Neural progenitor cell (in vitro differentiated cells): Measurements from ENCODE around the gene NCK1. TPM values are rescaled to one million over a fixed set of nuclear protein-coding genes. Genes with fewer than 3 reads are reported as not detected.

ENCODE experiments used
- DNase-seq: peaks from one replicate; pipeline ENCODE4 v3.0.0-alpha.2; 2016; ENCODE audit warnings: low spot score
- H2AFZ ChIP-seq: fragments of 200-600 bp; sonication (generic); replicated peaks from 2 replicates; pipeline ENCODE4 v1.6.1; 2016; ENCODE audit warnings: antibody characterized with exemption
- H3F3A ChIP-seq: fragments of 200-600 bp; sonication (generic); 2 replicates; pipeline ENCODE4 v1.6.1; 2016; ENCODE audit warnings: antibody characterized with exemption, low read depth
- H3K27ac ChIP-seq: fragments of 200-600 bp; sonication (generic); 2 replicates; pipeline ENCODE4 v1.5.1; 2016; ENCODE audit warnings: mild to moderate bottlenecking
- H3K27me3 ChIP-seq: fragments of 200-600 bp; sonication (generic); 2 replicates; pipeline ENCODE4 v1.6.1; 2016; ENCODE audit warnings: mild to moderate bottlenecking, moderate library complexity
- H3K36me3 ChIP-seq: fragments of 200-600 bp; sonication (generic); 2 replicates; pipeline ENCODE4 v1.5.1; 2016
- H3K4me1 ChIP-seq: fragments of 200-600 bp; sonication (generic); 2 replicates; pipeline ENCODE4 v1.6.1; 2016; ENCODE audit warnings: mixed run types
- H3K4me2 ChIP-seq: fragments of 200-600 bp; sonication (generic); 2 replicates; pipeline ENCODE4 v1.6.1; 2016
- H3K4me3 ChIP-seq: fragments of 200-600 bp; sonication (generic); 2 replicates; pipeline ENCODE4 v1.5.1; 2016
- H3K79me2 ChIP-seq: fragments of 200-600 bp; sonication (generic); 2 replicates; pipeline ENCODE4 v1.6.1; 2016; ENCODE audit warnings: low read depth
- H3K9ac ChIP-seq: fragments of 200-600 bp; sonication (generic); 2 replicates; pipeline ENCODE4 v1.6.1; 2016
- H3K9me3 ChIP-seq: fragments of 200-600 bp; sonication (generic); 2 replicates; pipeline ENCODE4 v1.5.1; 2016; ENCODE audit warnings: low read depth
- H4K20me1 ChIP-seq: fragments of 200-600 bp; sonication (generic); 2 replicates; pipeline ENCODE4 v1.6.1; 2016; ENCODE audit warnings: low read depth
- H3K27ac Mint-ChIP-seq: 3 replicates; pipeline ENCODE4 v1.8.0; 2021; ENCODE audit warnings: mixed read lengths
- H3K27me3 Mint-ChIP-seq: 2 replicates; pipeline ENCODE4 v1.8.0; 2022; ENCODE audit warnings: low read depth, mild to moderate bottlenecking, inconsistent platforms, moderate library complexity, mixed read lengths; ENCODE audit not compliant: insufficient read depth
- H3K36me3 Mint-ChIP-seq: 3 replicates; pipeline ENCODE4 v1.8.0; 2021; ENCODE audit warnings: mixed read lengths
- H3K4me1 Mint-ChIP-seq: 3 replicates; pipeline ENCODE4 v1.8.0; 2021; ENCODE audit warnings: mixed read lengths
- H3K4me3 Mint-ChIP-seq: 3 replicates; pipeline ENCODE4 v1.8.0; 2021; ENCODE audit warnings: mild to moderate bottlenecking, moderate library complexity, mixed read lengths
- H3K9me3 Mint-ChIP-seq: 3 replicates; pipeline ENCODE4 v1.8.0; 2020; ENCODE audit warnings: mixed read lengths
- EZH2 ChIP-seq: fragments of 200-600 bp; sonication (generic); IDR thresholded peaks from 2 replicates; pipeline ENCODE4 v1.6.1; 2017; ENCODE audit warnings: antibody characterized with exemption, mild to moderate bottlenecking, moderate library complexity
- EZH2phosphoT487 ChIP-seq: fragments of 200-600 bp; sonication (generic); IDR thresholded peaks from 2 replicates; pipeline ENCODE4 v1.6.1; 2017; ENCODE audit warnings: antibody characterized with exemption
- total RNA-seq: library from RNA; depleted of rRNA; stranded (reverse); fragments of >200 nt; gene quantifications from 2 replicates; pipeline ENCODE4 v1.2.3, GENCODE V29; 2015; ENCODE audit warnings: low replicate concordance
- TF ChIP-seq, protein P1 (sequence below): fragments of 200-600 bp; sonication (generic); IDR thresholded peaks from 2 replicates; pipeline ENCODE4 v1.5.1; 2017; ENCODE audit warnings: antibody characterized with exemption, mild to moderate bottlenecking

NCK1 gene
- total RNA-seq, 1 donor from 2014 or later = 46.5 TPM

- no peak overlapping the region for H3K27ac Mint-ChIP-seq
Observed at GRCh38 chr3:136992115-136992514, 130.1 kb downstream of the NCK1 start.

GRCh38 chr3:136994772-136995516 lies 132.9 kb downstream of the NCK1 start:
- H3K4me3 ChIP-seq = no peak overlapping the region
- Mint-ChIP-seq H3K4me1 (no peaks in the 10 kb centered on the region), H3K4me3 (no peak overlapping the region), H3K36me3 (no peaks in the 10 kb centered on the region), H3K27ac (no peak overlapping the region), H3K9me3 (peaks cover 2% of the 10 kb centered on the region), H3K27me3 (peaks cover 4% of the 10 kb centered on the region)
- no peak overlapping the region for H3K4me2 ChIP-seq
- H3K9me3 ChIP-seq = no peaks in the 10 kb centered on the region
- no peaks in the 10 kb centered on the region for H3K27me3 ChIP-seq
- H3F3A ChIP-seq = no peaks in the 10 kb centered on the region
- H3K9ac ChIP-seq = no peak overlapping the region
- no peak for DNase-seq
- no peak overlapping the region for H2AFZ ChIP-seq
- TF ChIP-seq EZH2 (no peak), EZH2phosphoT487 (no peak)
- TF ChIP-seq, protein P1, sequence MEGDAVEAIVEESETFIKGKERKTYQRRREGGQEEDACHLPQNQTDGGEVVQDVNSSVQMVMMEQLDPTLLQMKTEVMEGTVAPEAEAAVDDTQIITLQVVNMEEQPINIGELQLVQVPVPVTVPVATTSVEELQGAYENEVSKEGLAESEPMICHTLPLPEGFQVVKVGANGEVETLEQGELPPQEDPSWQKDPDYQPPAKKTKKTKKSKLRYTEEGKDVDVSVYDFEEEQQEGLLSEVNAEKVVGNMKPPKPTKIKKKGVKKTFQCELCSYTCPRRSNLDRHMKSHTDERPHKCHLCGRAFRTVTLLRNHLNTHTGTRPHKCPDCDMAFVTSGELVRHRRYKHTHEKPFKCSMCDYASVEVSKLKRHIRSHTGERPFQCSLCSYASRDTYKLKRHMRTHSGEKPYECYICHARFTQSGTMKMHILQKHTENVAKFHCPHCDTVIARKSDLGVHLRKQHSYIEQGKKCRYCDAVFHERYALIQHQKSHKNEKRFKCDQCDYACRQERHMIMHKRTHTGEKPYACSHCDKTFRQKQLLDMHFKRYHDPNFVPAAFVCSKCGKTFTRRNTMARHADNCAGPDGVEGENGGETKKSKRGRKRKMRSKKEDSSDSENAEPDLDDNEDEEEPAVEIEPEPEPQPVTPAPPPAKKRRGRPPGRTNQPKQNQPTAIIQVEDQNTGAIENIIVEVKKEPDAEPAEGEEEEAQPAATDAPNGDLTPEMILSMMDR = no peak
- no peaks in the 10 kb centered on the region for H4K20me1 ChIP-seq
- H3K79me2 ChIP-seq = no peaks in the 10 kb centered on the region
- no peak overlapping the region for H3K27ac ChIP-seq
- no peaks in the 10 kb centered on the region for H3K4me1 ChIP-seq
- H3K36me3 ChIP-seq = no peaks in the 10 kb centered on the region

More at GRCh38 chr3:136992115-136992514, 130.1 kb downstream of the NCK1 start:
- H3K9me3 Mint-ChIP-seq = peaks cover 6% of the 10 kb centered on the region
- Histone ChIP-seq H3K9me3 (no peaks in the 10 kb centered on the region), H3K4me3 (no peak overlapping the region), H3K4me1 (no peaks in the 10 kb centered on the region), H2AFZ (no peak overlapping the region), H3K27ac (no peak overlapping the region), H3K9ac (no peak overlapping the region), H3K79me2 (no peaks in the 10 kb centered on the region), H3K27me3 (no peaks in the 10 kb centered on the region), H3F3A (no peaks in the 10 kb centered on the region), H4K20me1 (no peaks in the 10 kb centered on the region), H3K36me3 (no peaks in the 10 kb centered on the region), H3K4me2 (no peak overlapping the region)
- no peak for TF ChIP-seq EZH2
- no peak for TF ChIP-seq EZH2phosphoT487
- TF ChIP-seq, protein P1 = no peak
- H3K4me3 Mint-ChIP-seq = no peak overlapping the region
- H3K27me3 Mint-ChIP-seq = peaks cover 4% of the 10 kb centered on the region
- peaks cover 1% of the 10 kb centered on the region for H3K36me3 Mint-ChIP-seq
- DNase-seq = no peak
- no peaks in the 10 kb centered on the region for H3K4me1 Mint-ChIP-seq

- no peak overlapping the region for H3K4me3 ChIP-seq
- H4K20me1 ChIP-seq = no peaks in the 10 kb centered on the region
- Mint-ChIP-seq H3K4me1 (no peaks in the 10 kb centered on the region), H3K27me3 (peaks cover 3% of the 10 kb centered on the region), H3K36me3 (no peaks in the 10 kb centered on the region), H3K9me3 (peaks cover 2% of the 10 kb centered on the region), H3K4me3 (no peak overlapping the region), H3K27ac (no peak overlapping the region)
- H3K27me3 ChIP-seq = no peaks in the 10 kb centered on the region
- no peaks in the 10 kb centered on the region for H3F3A ChIP-seq
- H3K9me3 ChIP-seq = no peaks in the 10 kb centered on the region
- no peak overlapping the region for H3K27ac ChIP-seq
- no peak overlapping the region for H2AFZ ChIP-seq
- TF ChIP-seq EZH2phosphoT487 = no peak
- no peak for TF ChIP-seq EZH2
- no peak for DNase-seq
- H3K36me3 ChIP-seq = no peaks in the 10 kb centered on the region
- no peak overlapping the region for H3K9ac ChIP-seq
- H3K4me1 ChIP-seq = no peaks in the 10 kb centered on the region
- H3K4me2 ChIP-seq = no peak overlapping the region
- H3K79me2 ChIP-seq = no peaks in the 10 kb centered on the region
Observed at GRCh38 chr3:136995652-136996051, 133.6 kb downstream of the NCK1 start.

Other genes with a start within 250 kb of the NCK1 start
- 23.8 and 38.3 TPM in 2 replicates for gene STAG1, start 109.8 kb upstream of the NCK1 start, total RNA-seq
- 0.43 and 1.5 TPM in 2 replicates for gene SLC35G2, start 43.1 kb upstream of the NCK1 start, total RNA-seq
- gene IL20RB, start 95.8 kb downstream of the NCK1 start, total RNA-seq = 2.0 and 2.5 TPM in 2 replicates